OCI-LY7 (cell line): ENCODE measurements around the gene NRXN2.

ENCODE experiments used
- EZH2phosphoT487 ChIP-seq: fragments of 200-600 bp; sonication (generic); IDR thresholded peaks from 2 replicates; pipeline ENCODE4 v1.6.1; 2018; ENCODE audit warnings: low read depth, borderline replicate concordance, mild to moderate bottlenecking, mixed run types, antibody characterized with exemption, low read length, moderate library complexity, mixed read lengths
- TF ChIP-seq, protein P1 (sequence below): fragments of 200-600 bp; sonication (generic); conservative IDR thresholded peaks from 2 replicates; pipeline ENCODE4 v1.5.1; 2014; ENCODE audit warnings: mild to moderate bottlenecking, antibody characterized with exemption, low read length, moderate library complexity, mixed read lengths

DNA sequence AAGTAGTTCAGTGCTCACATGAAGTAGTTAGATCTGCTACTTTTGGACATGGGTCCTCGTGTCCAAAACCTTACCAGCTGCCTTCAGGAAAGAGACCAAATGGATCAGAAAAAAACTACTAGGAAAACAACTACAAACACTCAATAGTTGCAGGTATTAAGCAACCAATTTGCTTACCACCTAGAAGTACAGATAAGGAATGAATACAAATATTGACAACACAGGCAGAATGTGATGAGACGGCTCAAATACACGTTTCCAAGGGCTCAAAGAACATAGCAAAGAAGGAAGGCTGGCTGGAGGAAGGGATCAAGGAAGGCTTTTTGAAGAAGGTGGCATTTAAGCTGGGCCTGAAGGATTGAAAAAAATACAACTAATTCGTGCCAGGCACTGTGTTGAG, 41.8 kb downstream of the NRXN2 start:
- TF ChIP-seq, protein P1, sequence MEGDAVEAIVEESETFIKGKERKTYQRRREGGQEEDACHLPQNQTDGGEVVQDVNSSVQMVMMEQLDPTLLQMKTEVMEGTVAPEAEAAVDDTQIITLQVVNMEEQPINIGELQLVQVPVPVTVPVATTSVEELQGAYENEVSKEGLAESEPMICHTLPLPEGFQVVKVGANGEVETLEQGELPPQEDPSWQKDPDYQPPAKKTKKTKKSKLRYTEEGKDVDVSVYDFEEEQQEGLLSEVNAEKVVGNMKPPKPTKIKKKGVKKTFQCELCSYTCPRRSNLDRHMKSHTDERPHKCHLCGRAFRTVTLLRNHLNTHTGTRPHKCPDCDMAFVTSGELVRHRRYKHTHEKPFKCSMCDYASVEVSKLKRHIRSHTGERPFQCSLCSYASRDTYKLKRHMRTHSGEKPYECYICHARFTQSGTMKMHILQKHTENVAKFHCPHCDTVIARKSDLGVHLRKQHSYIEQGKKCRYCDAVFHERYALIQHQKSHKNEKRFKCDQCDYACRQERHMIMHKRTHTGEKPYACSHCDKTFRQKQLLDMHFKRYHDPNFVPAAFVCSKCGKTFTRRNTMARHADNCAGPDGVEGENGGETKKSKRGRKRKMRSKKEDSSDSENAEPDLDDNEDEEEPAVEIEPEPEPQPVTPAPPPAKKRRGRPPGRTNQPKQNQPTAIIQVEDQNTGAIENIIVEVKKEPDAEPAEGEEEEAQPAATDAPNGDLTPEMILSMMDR, result no peak
- TF ChIP-seq EZH2phosphoT487, result no peak
